RWPE1 (cell line): Measurements from ENCODE around the gene CHRM1.
A peak's percentile ranks its signal among the peaks of the same experiment; 100 is the strongest.
"Not testable (repeated sequence)": the region's sequence is repeated elsewhere in the genome, so short reads cannot be mapped to it uniquely, and the experiment has no call there.

ENCODE experiments used
- CTCF ChIA-PET: fragments of 350-600 bp; sonication (Branson Sonifier 250); formaldehyde crosslinking; extraction: SDS; loops from one replicate; lab custom pipeline; 2021; lab: Yijun Ruan, JAX
- POLR2A ChIA-PET: fragments of 400-600 bp; formaldehyde crosslinking; extraction: SDS; loops from one replicate; lab custom pipeline; 2020; ENCODE audit warnings: antibody characterized with exemption; ENCODE audit not compliant: low non-redundant PET; lab: Yijun Ruan, JAX
- DNase-seq: peaks from one replicate; pipeline ENCODE4 v3.0.0; 2012; ENCODE audit warnings: low spot score
- H3K27ac ChIP-seq: fragments of 450-650 bp; 2 replicates; pipeline ENCODE4 v1.5.1; 2017
- TF ChIP-seq, protein P1 (sequence below): fragments of 450-650 bp; conservative IDR thresholded peaks from 2 replicates; pipeline ENCODE4 v1.5.1; 2017; ENCODE audit warnings: low read depth, mild to moderate bottlenecking

The CHRM1 gene

DNA sequence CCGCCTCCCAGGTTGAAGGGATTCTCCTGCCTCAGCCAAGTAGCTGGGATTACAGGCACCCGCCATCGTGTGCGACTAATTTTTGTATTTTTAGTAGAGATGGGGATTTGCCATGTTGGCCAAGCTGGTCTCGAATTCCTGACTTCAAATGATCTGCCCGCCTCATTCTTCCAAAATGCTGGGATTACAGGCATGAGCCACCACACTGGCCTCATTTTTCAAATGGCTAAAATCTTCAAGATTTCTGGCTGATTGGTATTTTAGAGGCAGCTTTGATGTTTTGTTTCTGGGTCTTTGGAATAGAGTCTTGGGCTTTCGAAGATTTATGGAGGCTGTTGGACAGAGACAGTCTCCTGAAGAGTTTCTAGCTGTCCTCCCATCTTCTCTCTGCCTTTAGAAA, 46.3 kb downstream of the CHRM1 start:
- TF ChIP-seq, protein P1, sequence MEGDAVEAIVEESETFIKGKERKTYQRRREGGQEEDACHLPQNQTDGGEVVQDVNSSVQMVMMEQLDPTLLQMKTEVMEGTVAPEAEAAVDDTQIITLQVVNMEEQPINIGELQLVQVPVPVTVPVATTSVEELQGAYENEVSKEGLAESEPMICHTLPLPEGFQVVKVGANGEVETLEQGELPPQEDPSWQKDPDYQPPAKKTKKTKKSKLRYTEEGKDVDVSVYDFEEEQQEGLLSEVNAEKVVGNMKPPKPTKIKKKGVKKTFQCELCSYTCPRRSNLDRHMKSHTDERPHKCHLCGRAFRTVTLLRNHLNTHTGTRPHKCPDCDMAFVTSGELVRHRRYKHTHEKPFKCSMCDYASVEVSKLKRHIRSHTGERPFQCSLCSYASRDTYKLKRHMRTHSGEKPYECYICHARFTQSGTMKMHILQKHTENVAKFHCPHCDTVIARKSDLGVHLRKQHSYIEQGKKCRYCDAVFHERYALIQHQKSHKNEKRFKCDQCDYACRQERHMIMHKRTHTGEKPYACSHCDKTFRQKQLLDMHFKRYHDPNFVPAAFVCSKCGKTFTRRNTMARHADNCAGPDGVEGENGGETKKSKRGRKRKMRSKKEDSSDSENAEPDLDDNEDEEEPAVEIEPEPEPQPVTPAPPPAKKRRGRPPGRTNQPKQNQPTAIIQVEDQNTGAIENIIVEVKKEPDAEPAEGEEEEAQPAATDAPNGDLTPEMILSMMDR, result no peak
- no peak for DNase-seq
- POLR2A ChIA-PET, result interaction anchor here (1.4 kb wide), 1 partner anchor 11 kb away, joined by 4 read pairs; no protein-coding TSS in a partner anchor
- peak overlapping the region; percentile 50; the same call in 1 of the 2 replicates for H3K27ac ChIP-seq
- CTCF ChIA-PET, result no interaction called here

DNA sequence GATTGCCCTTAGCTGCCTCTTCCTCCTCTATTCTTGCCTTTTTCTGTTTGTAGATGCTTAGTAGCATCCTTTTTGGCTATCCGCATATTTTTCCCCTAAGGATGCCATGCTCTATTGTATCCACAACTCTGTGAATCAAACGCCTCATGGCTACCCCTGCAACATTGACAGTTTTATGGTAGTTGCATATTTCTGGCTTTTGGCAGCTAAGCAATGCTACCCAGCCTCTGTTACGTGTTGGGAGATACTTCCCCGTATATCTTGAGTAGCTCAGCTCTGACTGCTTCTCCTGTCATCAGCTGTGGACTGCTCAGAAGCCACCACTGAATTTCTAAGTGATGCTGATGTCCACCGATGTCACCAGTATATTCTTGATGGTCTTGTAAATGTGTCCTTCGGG, 55.5 kb downstream of the CHRM1 start:
- no peak overlapping the region for H3K27ac ChIP-seq
- ChIA-PET POLR2A (interaction anchor here (1.2 kb wide), 1 partner anchor 24 kb away, joined by 3 read pairs; no protein-coding TSS in a partner anchor), CTCF (interaction anchor here (0.6 kb wide), 1 partner anchor 75 kb away, joined by 3 read pairs; no protein-coding TSS in a partner anchor)
- no peak for DNase-seq
- TF ChIP-seq, protein P1, result no peak

DNA sequence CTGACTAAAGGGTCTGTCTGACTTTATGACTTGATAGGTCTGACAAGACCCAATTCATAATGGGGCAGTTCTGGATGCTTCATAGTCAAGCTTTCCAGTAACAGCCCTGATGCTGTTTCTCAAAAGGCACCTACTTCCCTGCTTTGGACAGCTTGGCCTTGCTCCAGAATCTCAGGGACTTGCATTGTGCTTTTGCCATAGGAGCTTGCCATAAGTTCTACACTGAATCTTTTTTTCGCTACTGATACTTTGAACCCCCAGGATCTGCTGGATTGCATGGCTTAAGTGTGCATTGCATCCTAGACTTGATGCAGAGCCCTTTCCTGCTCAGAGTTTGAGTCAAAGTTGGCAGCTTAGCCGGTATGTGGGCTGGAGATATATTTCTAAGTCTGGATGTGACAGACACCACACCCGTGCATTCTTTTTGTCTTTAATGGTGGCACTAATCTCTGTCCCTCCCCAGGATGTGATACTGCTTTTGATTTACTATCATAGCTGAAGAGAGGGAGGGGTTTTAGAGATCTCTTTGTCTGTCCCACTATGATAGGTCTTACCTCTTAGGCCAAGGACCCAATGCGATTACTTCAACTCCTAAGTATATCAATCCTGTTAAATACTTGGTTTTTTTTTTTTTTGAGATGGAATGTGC, 57.4 kb downstream of the CHRM1 start:
- no peak for DNase-seq
- ChIA-PET CTCF (interaction anchor here (0.6 to 1.1 kb wide), 4 partner anchors 21 to 1993 kb away, joined by 3 to 12 read pairs (median 4); no protein-coding TSS in a partner anchor), POLR2A (interaction anchor here (0.7 to 1.0 kb wide), 3 partner anchors 9 to 23 kb away, joined by 3 to 4 read pairs (median 4); no protein-coding TSS in a partner anchor)
- peak overlapping the region; percentile 28 for H3K27ac ChIP-seq
- TF ChIP-seq, protein P1, result no peak

DNA sequence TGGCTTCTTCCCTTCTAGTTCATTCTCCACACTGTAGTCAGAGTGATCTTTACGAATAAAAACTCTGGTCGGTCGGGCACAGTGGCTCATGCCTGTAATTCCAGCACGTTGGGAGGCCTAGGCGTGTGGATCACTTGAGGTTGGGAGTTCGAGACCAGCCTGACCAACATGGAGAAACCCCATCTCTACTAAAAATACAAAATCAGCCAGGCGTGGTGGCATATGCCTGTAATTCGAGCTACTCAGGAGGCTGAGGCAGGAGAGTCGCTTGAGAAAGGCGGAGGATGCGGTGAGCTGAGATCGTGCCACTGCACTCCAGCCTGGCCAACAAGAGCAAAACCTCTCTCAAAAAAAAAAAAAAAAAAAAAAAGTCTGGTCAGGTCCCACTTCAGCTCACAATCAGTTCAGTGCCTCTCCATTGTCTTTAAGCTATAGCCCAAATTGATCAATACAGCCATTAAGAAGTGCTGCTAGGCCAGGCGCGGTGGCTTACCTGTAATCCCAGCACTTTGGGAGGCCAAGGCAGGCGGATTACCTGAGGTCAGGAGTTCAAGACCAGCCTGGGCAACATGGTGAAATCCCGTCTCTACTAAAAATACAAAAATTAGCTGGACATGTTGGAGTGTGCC, 59.5 kb downstream of the CHRM1 start:
- POLR2A ChIA-PET, result interaction anchor here (0.6 to 1.5 kb wide), 5 partner anchors 20 to 130 kb away, joined by 3 to 9 read pairs (median 5); partner anchors contain the start of gene POLR2G
- not testable (repeated sequence) for DNase-seq
- CTCF ChIA-PET, result interaction anchor here (0.5 to 0.9 kb wide), 5 partner anchors 11 to 447 kb away, joined by 3 to 4 read pairs (median 3); no protein-coding TSS in a partner anchor
- H3K27ac ChIP-seq, result peak overlapping the region; percentile 69

DNA sequence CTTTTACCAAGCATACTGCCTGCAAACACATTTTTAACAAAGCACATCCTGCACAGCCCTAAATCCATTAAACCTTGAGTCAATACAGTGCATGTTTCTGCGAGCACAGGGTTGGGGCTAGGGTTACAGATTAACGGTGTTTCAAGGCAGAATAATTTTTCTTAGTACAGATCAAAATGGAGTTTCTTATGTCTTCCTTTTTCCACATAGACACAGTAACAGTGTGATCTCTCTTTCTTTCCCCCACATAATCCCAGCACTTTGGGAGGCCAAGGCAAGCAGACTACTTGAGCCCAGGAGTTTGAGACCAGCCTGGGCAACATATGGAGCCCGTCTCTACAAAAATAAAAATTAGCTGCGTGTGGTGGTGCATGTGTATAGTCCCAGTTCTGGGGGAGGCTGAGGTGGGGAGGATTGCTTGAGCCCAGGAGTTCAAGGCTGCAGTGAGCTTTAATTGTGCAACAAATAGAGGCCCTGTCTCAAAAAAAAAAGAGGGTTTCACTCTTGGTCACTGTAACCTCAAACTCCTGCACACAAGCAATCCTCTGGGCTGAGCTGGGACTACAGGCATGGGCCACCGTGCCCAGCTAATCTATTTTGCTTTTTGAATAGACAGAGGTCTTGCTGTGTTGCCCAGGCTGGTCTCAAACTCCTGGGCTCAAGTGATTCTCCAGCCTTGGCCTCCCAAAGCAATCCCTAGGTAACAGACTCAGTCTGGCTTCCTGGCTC, 60.2 kb downstream of the CHRM1 start:
- H3K27ac ChIP-seq, result peak overlapping the region; percentile 69
- TF ChIP-seq, protein P1, result no peak
- ChIA-PET POLR2A (no interaction called here), CTCF (interaction anchor here (0.6 to 0.9 kb wide), 2 partner anchors 74 to 135 kb away, joined by 3 to 4 read pairs; no protein-coding TSS in a partner anchor)
- no peak for DNase-seq

DNA sequence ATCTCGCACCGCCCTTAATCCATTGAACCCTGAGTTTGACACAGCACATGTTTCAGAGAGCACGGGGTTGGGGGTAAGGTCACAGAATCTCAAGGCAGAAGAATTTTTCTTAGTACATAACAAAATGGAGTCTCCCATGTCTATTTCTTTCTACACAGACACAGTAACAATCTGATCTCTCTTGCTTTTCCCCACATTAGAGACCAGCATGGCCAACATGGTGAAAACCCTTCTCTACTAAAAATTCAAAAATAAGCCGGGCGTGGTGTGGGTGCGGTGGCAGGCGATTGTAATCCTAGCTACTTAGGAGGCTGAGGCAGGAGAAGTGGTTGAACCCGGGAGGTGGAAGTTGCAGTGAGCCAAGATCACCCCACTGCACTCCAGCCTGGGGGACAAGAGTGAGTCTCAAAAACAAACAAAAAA, 61.9 kb downstream of the CHRM1 start:
- POLR2A ChIA-PET, CTCF ChIA-PET, DNase-seq: not testable (repeated sequence)
- peak overlapping the region; percentile 69 for H3K27ac ChIP-seq
